ENCODE measurements around the gene EVL. TPM values are rescaled to one million over a fixed set of nuclear protein-coding genes. Genes with fewer than 3 reads are reported as not detected.
A peak's percentile ranks its signal among the peaks of the same experiment; 100 is the strongest.

The EVL gene
- total RNA-seq, 1 donor: 16.6 TPM

- no peaks in the 10 kb centered on the region for H3K9me3 ChIP-seq (ENCODE audit: low read depth, low read length)
- no peaks in the 10 kb centered on the region for H3K79me2 ChIP-seq (ENCODE audit: insufficient read depth, low read length)
- H3K27me3 ChIP-seq (ENCODE audit: insufficient read depth, low read length): no peaks in the 10 kb centered on the region
- H3K36me3 ChIP-seq (ENCODE audit: insufficient read depth, low read length): peaks cover 7% of the 10 kb centered on the region
- DNase-seq (ENCODE audit: insufficient read length, low spot score, missing footprints): no peak
- H3K4me2 ChIP-seq (ENCODE audit: insufficient read depth, low read length): no peak overlapping the region
- H3K4me1 ChIP-seq (ENCODE audit: insufficient read depth, low read length): peaks cover 9% of the 10 kb centered on the region
- H2AFZ ChIP-seq (ENCODE audit: low read length): no peak overlapping the region
- no peak overlapping the region for H3K27ac ChIP-seq (ENCODE audit: low read depth, low read length)
- no peak for TF ChIP-seq CTCF (IDR thresholded peaks at IDR 0.05; ENCODE audit: extremely low read depth, low read depth, low read length)
- no peaks in the 10 kb centered on the region for H4K20me1 ChIP-seq (ENCODE audit: insufficient read depth, low read length)
- no peak overlapping the region for H3K4me3 ChIP-seq (ENCODE audit: insufficient read depth, low read length)
Observed at GRCh38 chr14:100135784-100136183, 70.6 kb downstream of the EVL start.

GRCh38 chr14:100137173-100137572, 72.0 kb downstream of the EVL start:
- TF ChIP-seq CTCF (IDR thresholded peaks at IDR 0.05; ENCODE audit: extremely low read depth, low read depth, low read length): no peak
- H3K79me2 ChIP-seq (ENCODE audit: insufficient read depth, low read length): no peaks in the 10 kb centered on the region
- H3K4me1 ChIP-seq (ENCODE audit: insufficient read depth, low read length): peaks cover 6% of the 10 kb centered on the region
- H4K20me1 ChIP-seq (ENCODE audit: insufficient read depth, low read length): no peaks in the 10 kb centered on the region
- DNase-seq (ENCODE audit: insufficient read length, low spot score, missing footprints): no peak
- H3K27ac ChIP-seq (ENCODE audit: low read depth, low read length): no peak overlapping the region
- no peak overlapping the region for H3K4me3 ChIP-seq (ENCODE audit: insufficient read depth, low read length)
- no peaks in the 10 kb centered on the region for H3K27me3 ChIP-seq (ENCODE audit: insufficient read depth, low read length)
- H3K9me3 ChIP-seq (ENCODE audit: low read depth, low read length): no peaks in the 10 kb centered on the region
- H2AFZ ChIP-seq (ENCODE audit: low read length): no peak overlapping the region
- H3K36me3 ChIP-seq (ENCODE audit: insufficient read depth, low read length): peaks cover 7% of the 10 kb centered on the region
- H3K4me2 ChIP-seq (ENCODE audit: insufficient read depth, low read length): no peak overlapping the region

GRCh38 chr14:100138082-100138787, 73.0 kb downstream of the EVL start:
- peak; percentile 77 for DNase-seq (ENCODE audit: insufficient read length, low spot score, missing footprints)

More at GRCh38 chr14:100138082-100138787, 73.0 kb downstream of the EVL start:
- H3K9me3 ChIP-seq (ENCODE audit: low read depth, low read length): no peaks in the 10 kb centered on the region
- no peak overlapping the region for H2AFZ ChIP-seq (ENCODE audit: low read length)
- no peaks in the 10 kb centered on the region for H4K20me1 ChIP-seq (ENCODE audit: insufficient read depth, low read length)
- H3K36me3 ChIP-seq (ENCODE audit: insufficient read depth, low read length): peaks cover 7% of the 10 kb centered on the region
- no peaks in the 10 kb centered on the region for H3K4me1 ChIP-seq (ENCODE audit: insufficient read depth, low read length)
- no peak overlapping the region for H3K4me2 ChIP-seq (ENCODE audit: insufficient read depth, low read length)
- no peak overlapping the region for H3K27ac ChIP-seq (ENCODE audit: low read depth, low read length)
- TF ChIP-seq CTCF (IDR thresholded peaks at IDR 0.05; ENCODE audit: extremely low read depth, low read depth, low read length): no peak
- H3K27me3 ChIP-seq (ENCODE audit: insufficient read depth, low read length): no peaks in the 10 kb centered on the region
- H3K4me3 ChIP-seq (ENCODE audit: insufficient read depth, low read length): no peak overlapping the region
- H3K79me2 ChIP-seq (ENCODE audit: insufficient read depth, low read length): no peaks in the 10 kb centered on the region

All from osteoblast (primary cell).